ENCODE results near the gene TASP1. TPM values are rescaled to one million over a fixed set of nuclear protein-coding genes. Genes with fewer than 3 reads are reported as not detected.

Gene TASP1, protein sequence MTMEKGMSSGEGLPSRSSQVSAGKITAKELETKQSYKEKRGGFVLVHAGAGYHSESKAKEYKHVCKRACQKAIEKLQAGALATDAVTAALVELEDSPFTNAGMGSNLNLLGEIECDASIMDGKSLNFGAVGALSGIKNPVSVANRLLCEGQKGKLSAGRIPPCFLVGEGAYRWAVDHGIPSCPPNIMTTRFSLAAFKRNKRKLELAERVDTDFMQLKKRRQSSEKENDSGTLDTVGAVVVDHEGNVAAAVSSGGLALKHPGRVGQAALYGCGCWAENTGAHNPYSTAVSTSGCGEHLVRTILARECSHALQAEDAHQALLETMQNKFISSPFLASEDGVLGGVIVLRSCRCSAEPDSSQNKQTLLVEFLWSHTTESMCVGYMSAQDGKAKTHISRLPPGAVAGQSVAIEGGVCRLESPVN
- 10 to 100 TPM; 11.8 to 13.5 TPM for total RNA-seq
- polyA plus RNA-seq: 14.4 TPM

- H3K27ac Mint-ChIP-seq: peak within 1 kb of the TSS; percentile 57 to 97 (median 89)
- peaks cover 11 to 20% of the 10 kb centered on the region in 2 donors for H3K27me3 Mint-ChIP-seq
- POLR2A ChIA-PET: interaction anchor here (0.6 kb wide), 1 partner anchor 146 kb away, joined by 3 read pairs; the partner anchor contains the start of genes ESF1 and NDUFAF5
- H3K4me3 Mint-ChIP-seq: peak within 1 kb of the TSS; percentile 86 to 96 (median 92)
- peaks cover 0 to 12% (median 7%) of the 10 kb centered on the region in 3 donors for H3K36me3 Mint-ChIP-seq
- H3K4me3 ChIP-seq (ENCODE audit: low read length): peak within 1 kb of the TSS; percentile 89
- H3K27me3 ChIP-seq (ENCODE audit: insufficient read depth, low read length, poor library complexity, severe bottlenecking): no peaks in the 10 kb centered on the region
- peaks cover 23 to 27% (median 23%) of the 10 kb centered on the region in 3 donors for H3K4me1 Mint-ChIP-seq
- no peaks in the 10 kb centered on the region for H3K9me3 Mint-ChIP-seq
- CTCF ChIA-PET: interaction anchor here (1.2 kb wide), 1 partner anchor 146 kb away, joined by 4 read pairs; the partner anchor contains the start of genes ESF1 and NDUFAF5
- no peaks in the 10 kb centered on the region for H3K9me3 ChIP-seq (ENCODE audit: low read length)
- peak; percentile 93 to 98 (median 96) for DNase-seq
- no peaks in the 10 kb centered on the region for H3K36me3 ChIP-seq (ENCODE audit: insufficient read depth, low read length)
- peak within 1 kb of the TSS; percentile 81 for H3K27ac ChIP-seq (ENCODE audit: low read depth, low read length)
- H3K4me1 ChIP-seq (ENCODE audit: insufficient read depth, low read length): peaks cover 7% of the 10 kb centered on the region
These were observed at the start of gene TASP1 for GRCh38 chr20:13638496-13639149. Gene TASP1 (minus strand): TSS chr20:13638932. CDS start chr20:13630078, 8,854 bp downstream.

- Histone ChIP-seq H3K27ac (ENCODE audit: low read depth, low read length) (no peak overlapping the region), H3K27me3 (ENCODE audit: insufficient read depth, low read length, poor library complexity, severe bottlenecking) (no peaks in the 10 kb centered on the region), H3K4me1 (ENCODE audit: insufficient read depth, low read length) (no peaks in the 10 kb centered on the region), H3K36me3 (ENCODE audit: insufficient read depth, low read length) (no peaks in the 10 kb centered on the region), H3K4me3 (ENCODE audit: low read length) (no peak overlapping the region), H3K9me3 (ENCODE audit: low read length) (no peaks in the 10 kb centered on the region)
- POLR2A ChIA-PET: no interaction called here
- Mint-ChIP-seq H3K36me3 (no peaks in the 10 kb centered on the region), H3K9me3 (no peaks in the 10 kb centered on the region), H3K27me3 (peaks cover 16 to 43% of the 10 kb centered on the region in 2 donors), H3K27ac (no peak overlapping the region), H3K4me1 (peaks cover 0 to 3% (median 0%) of the 10 kb centered on the region in 3 donors), H3K4me3 (no peak overlapping the region)
- CTCF ChIA-PET: no interaction called here
- DNase-seq: no peak
These were observed 49.1 kb upstream of the TASP1 start for GRCh38 chr20:13687815-13688214.

GRCh38 chr20:13685623-13686022, 46.9 kb upstream of the TASP1 start:
- peaks cover 12 to 41% of the 10 kb centered on the region in 2 donors for H3K27me3 Mint-ChIP-seq
- Histone ChIP-seq H3K4me3 (ENCODE audit: low read length) (no peak overlapping the region), H3K27me3 (ENCODE audit: insufficient read depth, low read length, poor library complexity, severe bottlenecking) (no peaks in the 10 kb centered on the region), H3K9me3 (ENCODE audit: low read length) (no peaks in the 10 kb centered on the region), H3K27ac (ENCODE audit: low read depth, low read length) (no peak overlapping the region), H3K36me3 (ENCODE audit: insufficient read depth, low read length) (no peaks in the 10 kb centered on the region), H3K4me1 (ENCODE audit: insufficient read depth, low read length) (no peaks in the 10 kb centered on the region)
- H3K36me3 Mint-ChIP-seq: no peaks in the 10 kb centered on the region
- peaks cover 0 to 3% (median 0%) of the 10 kb centered on the region in 3 donors for H3K4me1 Mint-ChIP-seq
- ChIA-PET CTCF (no interaction called here), POLR2A (no interaction called here)
- no peak for DNase-seq
- no peak overlapping the region for H3K4me3 Mint-ChIP-seq
- H3K27ac Mint-ChIP-seq: no peak overlapping the region
- peaks cover 0 to 2% (median 0%) of the 10 kb centered on the region in 5 donors for H3K9me3 Mint-ChIP-seq

DNA sequence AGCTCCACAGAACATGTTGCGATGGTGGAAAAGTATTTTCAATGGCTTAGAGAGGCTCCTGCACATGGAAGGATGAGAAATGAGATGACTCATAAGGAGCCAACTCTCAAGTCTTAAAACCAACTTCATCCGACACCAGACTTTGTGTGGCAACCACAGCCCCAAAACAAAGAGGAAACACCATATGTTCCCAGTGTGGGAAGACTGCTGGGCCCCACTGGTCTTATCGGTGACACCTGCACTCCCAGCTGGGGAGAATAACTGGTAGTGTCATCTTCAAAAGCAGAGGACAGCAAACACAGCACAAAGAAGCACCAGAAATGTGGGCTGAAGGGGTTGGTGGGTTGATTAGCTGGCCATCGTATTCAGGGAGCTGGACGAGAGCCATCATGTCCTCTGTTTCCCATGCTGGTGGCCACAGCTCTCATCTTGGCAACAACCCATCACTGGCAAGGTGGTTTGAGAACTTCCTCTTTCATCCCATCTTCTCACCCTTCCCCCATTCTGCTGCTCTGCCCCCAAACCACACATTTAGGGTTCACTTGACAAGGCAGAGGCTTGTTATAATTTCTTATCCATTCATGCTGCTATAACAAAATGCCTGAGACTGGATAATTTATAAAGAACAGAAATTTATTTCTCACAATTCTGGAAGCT, 46.0 kb upstream of the TASP1 start:
- Mint-ChIP-seq H3K36me3 (no peaks in the 10 kb centered on the region), H3K27me3 (peaks cover 12 to 41% of the 10 kb centered on the region in 2 donors), H3K27ac (no peak overlapping the region), H3K9me3 (peaks cover 0 to 2% (median 0%) of the 10 kb centered on the region in 5 donors), H3K4me3 (no peak overlapping the region), H3K4me1 (peaks cover 0 to 3% (median 0%) of the 10 kb centered on the region in 3 donors)
- no peaks in the 10 kb centered on the region for H3K36me3 ChIP-seq (ENCODE audit: insufficient read depth, low read length)
- no peak for DNase-seq
- H3K4me1 ChIP-seq (ENCODE audit: insufficient read depth, low read length): no peaks in the 10 kb centered on the region
- POLR2A ChIA-PET: no interaction called here
- no peak overlapping the region for H3K27ac ChIP-seq (ENCODE audit: low read depth, low read length)
- H3K9me3 ChIP-seq (ENCODE audit: low read length): no peaks in the 10 kb centered on the region
- no peaks in the 10 kb centered on the region for H3K27me3 ChIP-seq (ENCODE audit: insufficient read depth, low read length, poor library complexity, severe bottlenecking)
- CTCF ChIA-PET: no interaction called here
- no peak overlapping the region for H3K4me3 ChIP-seq (ENCODE audit: low read length)

DNA sequence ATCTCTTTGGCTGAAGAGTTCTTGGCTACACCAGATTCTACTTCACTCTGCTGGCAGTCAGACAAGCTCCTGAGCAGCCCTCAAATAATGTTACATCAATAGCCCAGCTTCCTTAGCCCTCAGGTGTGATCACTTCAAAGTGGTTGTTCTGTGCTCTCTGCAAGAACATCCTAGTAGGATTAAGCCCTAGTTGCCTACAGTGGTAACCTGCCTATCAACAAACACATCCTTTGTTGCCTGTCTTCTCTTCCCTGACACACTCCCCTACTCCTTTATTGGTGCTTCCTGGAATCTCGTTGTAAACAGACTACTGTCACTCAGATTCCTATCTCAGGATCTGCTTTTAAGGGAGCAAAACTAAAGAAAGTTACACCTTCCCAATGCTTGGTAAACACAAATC, 45.1 kb upstream of the TASP1 start:
- no peak overlapping the region for H3K27ac Mint-ChIP-seq
- no peaks in the 10 kb centered on the region for H3K36me3 Mint-ChIP-seq
- no peak for DNase-seq
- H3K9me3 Mint-ChIP-seq: peaks cover 0 to 2% (median 0%) of the 10 kb centered on the region in 5 donors
- H3K27me3 Mint-ChIP-seq: peaks cover 9 to 41% of the 10 kb centered on the region in 2 donors
- no peaks in the 10 kb centered on the region for H3K27me3 ChIP-seq (ENCODE audit: insufficient read depth, low read length, poor library complexity, severe bottlenecking)
- no peak overlapping the region for H3K4me3 ChIP-seq (ENCODE audit: low read length)
- no peaks in the 10 kb centered on the region for H3K4me1 ChIP-seq (ENCODE audit: insufficient read depth, low read length)
- H3K27ac ChIP-seq (ENCODE audit: low read depth, low read length): no peak overlapping the region
- H3K36me3 ChIP-seq (ENCODE audit: insufficient read depth, low read length): no peaks in the 10 kb centered on the region
- H3K9me3 ChIP-seq (ENCODE audit: low read length): no peaks in the 10 kb centered on the region
- H3K4me1 Mint-ChIP-seq: peaks cover 0 to 3% (median 0%) of the 10 kb centered on the region in 3 donors
- POLR2A ChIA-PET: no interaction called here
- CTCF ChIA-PET: no interaction called here
- no peak overlapping the region for H3K4me3 Mint-ChIP-seq

GRCh38 chr20:13681248-13682125, 42.8 kb upstream of the TASP1 start:
- no peaks in the 10 kb centered on the region for H3K36me3 Mint-ChIP-seq
- H3K4me1 ChIP-seq (ENCODE audit: insufficient read depth, low read length): no peaks in the 10 kb centered on the region
- no peaks in the 10 kb centered on the region for H3K36me3 ChIP-seq (ENCODE audit: insufficient read depth, low read length)
- H3K27me3 ChIP-seq (ENCODE audit: insufficient read depth, low read length, poor library complexity, severe bottlenecking): no peaks in the 10 kb centered on the region
- peaks cover 0 to 3% (median 0%) of the 10 kb centered on the region in 3 donors for H3K4me1 Mint-ChIP-seq
- DNase-seq: no peak
- H3K9me3 Mint-ChIP-seq: peaks cover 0 to 2% (median 0%) of the 10 kb centered on the region in 5 donors
- ChIA-PET CTCF (no interaction called here), POLR2A (no interaction called here)
- no peak overlapping the region for H3K4me3 ChIP-seq (ENCODE audit: low read length)
- H3K27ac ChIP-seq (ENCODE audit: low read depth, low read length): no peak overlapping the region
- H3K4me3 Mint-ChIP-seq: no peak overlapping the region
- peaks cover 9 to 33% of the 10 kb centered on the region in 2 donors for H3K27me3 Mint-ChIP-seq
- no peak overlapping the region for H3K27ac Mint-ChIP-seq
- H3K9me3 ChIP-seq (ENCODE audit: low read length): no peaks in the 10 kb centered on the region

DNA sequence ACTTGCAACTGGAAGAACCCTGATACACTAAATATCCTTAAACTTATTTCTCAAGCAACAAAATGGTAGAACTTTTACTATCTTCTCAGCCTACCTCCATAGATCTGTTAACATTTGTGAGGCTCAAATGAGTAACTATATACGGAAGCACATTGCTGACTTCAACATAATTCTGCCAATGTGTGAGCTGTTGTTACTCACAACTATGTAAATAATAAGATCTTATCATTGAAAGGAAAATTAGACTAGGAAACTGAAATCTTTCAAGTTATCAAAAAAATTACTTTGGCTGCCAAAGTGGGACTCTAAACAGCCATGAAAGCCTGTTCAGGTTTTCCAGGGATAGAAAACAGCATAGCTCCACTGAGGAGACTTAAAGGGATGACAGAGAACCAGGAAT, 40.2 kb upstream of the TASP1 start:
- Histone ChIP-seq H3K4me3 (ENCODE audit: low read length) (no peak overlapping the region), H3K36me3 (ENCODE audit: insufficient read depth, low read length) (no peaks in the 10 kb centered on the region), H3K4me1 (ENCODE audit: insufficient read depth, low read length) (no peaks in the 10 kb centered on the region), H3K27ac (ENCODE audit: low read depth, low read length) (no peak overlapping the region), H3K27me3 (ENCODE audit: insufficient read depth, low read length, poor library complexity, severe bottlenecking) (no peaks in the 10 kb centered on the region), H3K9me3 (ENCODE audit: low read length) (no peaks in the 10 kb centered on the region)
- Mint-ChIP-seq H3K27me3 (peaks cover 9 to 25% of the 10 kb centered on the region in 2 donors), H3K27ac (no peak overlapping the region), H3K4me1 (no peaks in the 10 kb centered on the region), H3K36me3 (no peaks in the 10 kb centered on the region), H3K9me3 (peaks cover 0 to 3% (median 0%) of the 10 kb centered on the region in 5 donors), H3K4me3 (no peak overlapping the region)
- CTCF ChIA-PET: interaction anchor here (0.5 kb wide), 1 partner anchor 19 kb away, joined by 3 read pairs; no protein-coding TSS in a partner anchor
- POLR2A ChIA-PET: no interaction called here
- DNase-seq: no peak

Data from CD8-positive, alpha-beta memory T cell (primary cell).